Central memory CD8-positive, alpha-beta T cell (primary cell): ENCODE data around the gene NECTIN4.

Experiments used
- ATAC-seq: fragments of 150-1000 bp; cut with Tn5 transposase; replicated peaks from 2 replicates; pipeline ENCODE4 v1.10.0; 2022; ENCODE audit warnings: mild to moderate bottlenecking, moderate FRiP score, moderate number of reproducible peaks; ENCODE audit not compliant: poor library complexity, severe bottlenecking; ENCODE audit errors: extremely low read depth
- DNase-seq, 2 donors: peaks; one replicate each; pipeline ENCODE4 v3.0.0; 2021; ENCODE audit warnings: low spot score in 2 of 2
- H3K27ac Mint-ChIP-seq: one replicate; pipeline ENCODE4 v1.8.0; 2022; ENCODE audit warnings: low read depth, mild to moderate bottlenecking, moderate library complexity, mixed read lengths
- H3K27me3 Mint-ChIP-seq: one replicate; pipeline ENCODE4 v1.8.0; 2022; ENCODE audit warnings: mixed read lengths
- H3K36me3 Mint-ChIP-seq: one replicate; pipeline ENCODE4 v1.8.0; 2022; ENCODE audit warnings: mild to moderate bottlenecking, moderate library complexity, mixed read lengths; ENCODE audit not compliant: insufficient read depth
- H3K4me1 Mint-ChIP-seq: one replicate; pipeline ENCODE4 v1.8.0; 2022; ENCODE audit warnings: mixed read lengths
- H3K4me3 Mint-ChIP-seq: one replicate; pipeline ENCODE4 v1.8.0; 2022; ENCODE audit warnings: mild to moderate bottlenecking, moderate library complexity, mixed read lengths
- H3K9me3 Mint-ChIP-seq: one replicate; pipeline ENCODE4 v1.8.0; 2022; ENCODE audit warnings: mixed read lengths

NECTIN4 gene

DNA sequence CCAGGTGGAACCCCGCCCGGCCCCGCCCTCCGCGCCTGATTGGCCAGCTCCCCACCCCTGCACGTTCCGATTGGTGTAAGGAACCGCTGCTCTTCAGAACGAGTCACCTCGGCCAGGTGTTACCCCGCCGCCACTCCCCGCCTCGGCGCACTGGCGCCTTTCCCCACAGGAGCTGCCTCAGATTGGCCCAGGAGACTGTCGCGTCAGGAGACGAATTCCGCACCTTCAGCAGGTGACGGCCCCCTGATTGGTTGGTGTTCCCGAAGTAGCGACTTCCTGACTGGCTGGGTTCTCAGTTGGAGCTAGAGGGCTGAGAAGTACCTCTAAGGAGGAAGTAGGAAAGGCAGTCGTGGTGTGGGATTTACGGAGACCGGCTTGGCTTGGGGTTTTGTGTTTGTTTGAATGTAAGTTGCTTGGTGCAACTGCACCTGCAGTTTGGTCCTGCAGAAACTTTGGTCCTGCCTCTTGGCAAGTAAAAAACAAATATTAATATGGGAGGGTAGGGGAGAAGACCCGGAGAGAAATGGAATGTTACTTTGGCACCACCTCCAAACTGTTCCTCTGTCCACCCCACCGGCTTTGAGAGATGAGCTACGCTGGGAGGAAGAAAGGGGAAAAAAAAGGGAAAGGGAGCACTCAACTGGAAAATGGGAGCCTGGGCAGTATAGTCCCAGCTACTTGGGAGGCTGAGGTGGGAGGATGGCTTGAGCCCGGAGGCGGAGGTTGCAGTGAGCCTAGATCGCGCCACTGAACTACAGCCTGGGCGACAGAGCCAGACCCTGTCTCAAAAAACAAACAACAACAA lies 68.0 kb downstream of the NECTIN4 start:
- DNase-seq (peak; percentile 71 to 84), ATAC-seq (peak; percentile 96)
- peaks cover 1% of the 10 kb centered on the region for H3K36me3 Mint-ChIP-seq
- peaks cover 43% of the 10 kb centered on the region for H3K4me1 Mint-ChIP-seq
- no peaks in the 10 kb centered on the region for H3K9me3 Mint-ChIP-seq
- peak overlapping the region; percentile 91 for H3K27ac Mint-ChIP-seq
- peak overlapping the region; percentile 91 for H3K4me3 Mint-ChIP-seq
- H3K27me3 Mint-ChIP-seq, result no peaks in the 10 kb centered on the region
